GM21526 (cell line): ENCODE data around the gene EPPIN.
"Not testable (repeated sequence)": the region's sequence is repeated elsewhere in the genome, so short reads cannot be mapped to it uniquely, and the experiment has no call there.

Experiments
- ATAC-seq: cut with Tn5 transposase; IDR thresholded peaks from one replicate; pipeline ENCODE4 v1.9.1; 2021; ENCODE audit warnings: moderate library complexity; ENCODE audit not compliant: unreplicated experiment, low FRiP score

EPPIN gene

GRCh38 chr20:45547206-45547770 is at the start of gene EPPIN:
EPPIN (minus strand) TSS chr20:45547401; CDS start chr20:45547357, 44 bp downstream.
- no peak for ATAC-seq

GRCh38 chr20:45595235-45595634 is 48.0 kb upstream of the EPPIN start:
- no peak for ATAC-seq

- no peak for ATAC-seq
Observed at GRCh38 chr20:45593498-45593897, 46.3 kb upstream of the EPPIN start.

GRCh38 chr20:45592574-45593189 is 45.5 kb upstream of the EPPIN start:
- no peak for ATAC-seq

GRCh38 chr20:45589725-45590124 is 42.5 kb upstream of the EPPIN start:
- no peak for ATAC-seq

GRCh38 chr20:45588800-45589199 is 41.6 kb upstream of the EPPIN start:
- no peak for ATAC-seq

- not testable (repeated sequence) for ATAC-seq
Observed at GRCh38 chr20:45585986-45586385, 38.8 kb upstream of the EPPIN start.

GRCh38 chr20:45584294-45584693 is 37.1 kb upstream of the EPPIN start:
- ATAC-seq: not testable (repeated sequence)

- no peak for ATAC-seq
Observed at GRCh38 chr20:45583502-45583901, 36.3 kb upstream of the EPPIN start.

GRCh38 chr20:45581702-45582101 is 34.5 kb upstream of the EPPIN start:
- ATAC-seq: no peak

GRCh38 chr20:45579184-45579583 is 32.0 kb upstream of the EPPIN start, which contains the start of gene WFDC8:
WFDC8 (minus strand) TSS chr20:45579284; CDS start chr20:45579247, 37 bp downstream.
- no peak for ATAC-seq

GRCh38 chr20:45578231-45578630 is 31.0 kb upstream of the EPPIN start:
- no peak for ATAC-seq

- ATAC-seq: no peak
Observed at GRCh38 chr20:45576995-45577394, 29.8 kb upstream of the EPPIN start.

- no peak for ATAC-seq
Observed at GRCh38 chr20:45575931-45576330, 28.7 kb upstream of the EPPIN start.

- not testable (repeated sequence) for ATAC-seq
Observed at GRCh38 chr20:45569650-45570049, 22.4 kb upstream of the EPPIN start.

GRCh38 chr20:45564760-45565276 is 17.6 kb upstream of the EPPIN start:
- ATAC-seq: no peak

- ATAC-seq: no peak
Observed at GRCh38 chr20:45555198-45555597, 8.0 kb upstream of the EPPIN start.

GRCh38 chr20:45552456-45552855 is 5.3 kb upstream of the EPPIN start:
- no peak for ATAC-seq

GRCh38 chr20:45550765-45551164 is 3.6 kb upstream of the EPPIN start:
- no peak for ATAC-seq

GRCh38 chr20:45548410-45548809 is 1.2 kb upstream of the EPPIN start:
- ATAC-seq: no peak

- no peak for ATAC-seq
Observed at GRCh38 chr20:45545754-45546453, 1.3 kb downstream of the EPPIN start.

- ATAC-seq: no peak
Observed at GRCh38 chr20:45545351-45545750, 1.9 kb downstream of the EPPIN start.
